HepG2 (cell line): Measurements from ENCODE around the gene TUBG2. TPM values are rescaled to one million over a fixed set of nuclear protein-coding genes. Genes with fewer than 3 reads are reported as not detected.
A peak's percentile ranks its signal among the peaks of the same experiment; 100 is the strongest.

Source experiments
- GABPB1 ChIP-seq: IDR thresholded peaks from 2 replicates; pipeline ENCODE4 v1.6.1; 2016; ENCODE audit warnings: mild to moderate bottlenecking, missing genetic modification reagents, moderate library complexity, missing compliant biosample characterization
- GZF1 ChIP-seq: sonication (generic); formaldehyde crosslinking; IDR thresholded peaks from 2 replicates; pipeline ENCODE4 v1.5.1; 2020; ENCODE audit warnings: mild to moderate bottlenecking, missing genetic modification reagents
- KAT2B ChIP-seq: fragments of 150-350 bp; IDR thresholded peaks from 2 replicates; pipeline ENCODE4 v1.6.1; 2014; ENCODE audit warnings: low read depth, low read length, borderline replicate concordance
- KMT2B ChIP-seq: IDR thresholded peaks from 2 replicates; pipeline ENCODE4 v1.6.1; 2016; ENCODE audit warnings: missing genetic modification reagents, missing compliant biosample characterization
- LBX2 ChIP-seq: sonication (generic); formaldehyde crosslinking; IDR thresholded peaks from 2 replicates; pipeline ENCODE4 v1.5.0; 2020; ENCODE audit warnings: missing genetic modification reagents, mild to moderate bottlenecking, borderline replicate concordance
- LRRFIP1 ChIP-seq: sonication (generic); formaldehyde crosslinking; conservative IDR thresholded peaks from 2 replicates; pipeline ENCODE4 v1.4.0; 2020; ENCODE audit warnings: missing genetic modification reagents
- SMAD1 ChIP-seq: sonication (generic); formaldehyde crosslinking; IDR thresholded peaks from 2 replicates; pipeline ENCODE4 v1.4.0; 2020; ENCODE audit warnings: missing genetic modification reagents, low read depth, mild to moderate bottlenecking, borderline replicate concordance
- TCF12 ChIP-seq, 2 experiments: fragments of 450-650 bp in 1 of 2; sonication (generic) in 1 of 2; formaldehyde crosslinking in 1 of 2; IDR thresholded peaks; 2 replicates each; pipeline versions ENCODE4 v1.6.1 to v1.8.0; 2017 to 2022; ENCODE audit warnings: antibody characterized with exemption in 1 of 2, mild to moderate bottlenecking in 1 of 2, missing genetic modification reagents in 1 of 2, moderate library complexity in 1 of 2
- ZNF30 ChIP-seq: sonication (generic); formaldehyde crosslinking; IDR thresholded peaks from 2 replicates; pipeline ENCODE4 v1.5.0; 2020; ENCODE audit warnings: mild to moderate bottlenecking, missing genetic modification reagents
- ZNF430 ChIP-seq: sonication (generic); formaldehyde crosslinking; IDR thresholded peaks from 2 replicates; pipeline ENCODE4 v1.9.0; 2021; ENCODE audit warnings: mild to moderate bottlenecking, missing genetic modification reagents
- ZNF720 ChIP-seq: sonication (generic); formaldehyde crosslinking; IDR thresholded peaks from 2 replicates; pipeline ENCODE4 v1.4.0; 2020; ENCODE audit warnings: missing genetic modification reagents
- ZNF768 ChIP-seq: sonication (generic); formaldehyde crosslinking; IDR thresholded peaks from 2 replicates; pipeline ENCODE4 v1.4.0; 2020; ENCODE audit warnings: missing genetic modification reagents
- polyA plus RNA-seq, 8 experiments: library from polyadenylated mRNA; depleted of rRNA in 3 of 8; stranded (reverse) in 7 of 8; unstranded in 1 of 8; fragments of >200 nt; fragmentation: Illumina TruSeq in 4 of 8; extraction: Trizol in 4 of 8; gene quantifications; 2 replicates each; pipeline versions ENCODE4 v1.2.1 to v1.2.3, GENCODE V29; 2011 to 2016; ENCODE audit warnings: low read depth in 4 of 8, missing spikeins in 1 of 8, mixed read lengths in 1 of 8; ENCODE audit not compliant: insufficient read depth in 1 of 8
- total RNA-seq, 5 experiments: library from RNA; depleted of rRNA; stranded (reverse); fragments of >200 nt; fragmentation: Illumina TruSeq; extraction: Trizol; gene quantifications; 2 replicates each; pipeline ENCODE4 v1.2.3, GENCODE V29; 2016; ENCODE audit warnings: low read depth in 1 of 5
- TF ChIP-seq, protein P1 (sequence below), 2 experiments: sonication (generic) in 1 of 2; formaldehyde crosslinking in 1 of 2; IDR thresholded peaks; 2 replicates each; pipeline versions ENCODE4 v1.6.1 to v1.9.0; 2014 to 2022; ENCODE audit warnings: antibody characterized with exemption in 1 of 2, borderline replicate concordance in 1 of 2, inconsistent platforms in 1 of 2, low read depth in 1 of 2, missing genetic modification reagents in 1 of 2
- TF ChIP-seq, protein P2 (sequence below), 2 experiments: sonication (generic) in 1 of 2; formaldehyde crosslinking in 1 of 2; IDR thresholded peaks; 2 replicates each; pipeline versions ENCODE4 v1.4.0 to v1.6.1; 2018 to 2020; ENCODE audit warnings: missing genetic modification reagents in 2 of 2, borderline replicate concordance in 1 of 2, low read depth in 1 of 2, mild to moderate bottlenecking in 1 of 2, missing biosample characterization in 1 of 2
- TF ChIP-seq, protein P3 (sequence below): sonication (generic); formaldehyde crosslinking; IDR thresholded peaks from 2 replicates; pipeline ENCODE4 v1.5.1; 2020; ENCODE audit warnings: missing genetic modification reagents, mild to moderate bottlenecking, borderline replicate concordance

The TUBG2 gene
- total and polyA plus RNA-seq, 2 of the 13 experiments (the other 11 are each of a cell fraction or from before 2014, with no cell fraction given) = 16.0 to 42.3 TPM

GRCh38 chr17:42682722-42683403 is 23.8 kb downstream of the TUBG2 start (continued):
- TF ChIP-seq, protein P1, sequence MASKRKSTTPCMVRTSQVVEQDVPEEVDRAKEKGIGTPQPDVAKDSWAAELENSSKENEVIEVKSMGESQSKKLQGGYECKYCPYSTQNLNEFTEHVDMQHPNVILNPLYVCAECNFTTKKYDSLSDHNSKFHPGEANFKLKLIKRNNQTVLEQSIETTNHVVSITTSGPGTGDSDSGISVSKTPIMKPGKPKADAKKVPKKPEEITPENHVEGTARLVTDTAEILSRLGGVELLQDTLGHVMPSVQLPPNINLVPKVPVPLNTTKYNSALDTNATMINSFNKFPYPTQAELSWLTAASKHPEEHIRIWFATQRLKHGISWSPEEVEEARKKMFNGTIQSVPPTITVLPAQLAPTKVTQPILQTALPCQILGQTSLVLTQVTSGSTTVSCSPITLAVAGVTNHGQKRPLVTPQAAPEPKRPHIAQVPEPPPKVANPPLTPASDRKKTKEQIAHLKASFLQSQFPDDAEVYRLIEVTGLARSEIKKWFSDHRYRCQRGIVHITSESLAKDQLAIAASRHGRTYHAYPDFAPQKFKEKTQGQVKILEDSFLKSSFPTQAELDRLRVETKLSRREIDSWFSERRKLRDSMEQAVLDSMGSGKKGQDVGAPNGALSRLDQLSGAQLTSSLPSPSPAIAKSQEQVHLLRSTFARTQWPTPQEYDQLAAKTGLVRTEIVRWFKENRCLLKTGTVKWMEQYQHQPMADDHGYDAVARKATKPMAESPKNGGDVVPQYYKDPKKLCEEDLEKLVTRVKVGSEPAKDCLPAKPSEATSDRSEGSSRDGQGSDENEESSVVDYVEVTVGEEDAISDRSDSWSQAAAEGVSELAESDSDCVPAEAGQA (IDR thresholded peaks at IDR 0.05; ENCODE audit: low read depth) = no peak
- TF ChIP-seq, protein P1 (CRISPR knock-in tag; IDR thresholded peaks at IDR 0.05; ENCODE audit: borderline replicate concordance) = no peak
- TF ChIP-seq GZF1 (CRISPR knock-in tag) = 0 out of 2 replicates have a peak, but pooled peaks have one; percentile 32
- TF ChIP-seq, protein P2, sequence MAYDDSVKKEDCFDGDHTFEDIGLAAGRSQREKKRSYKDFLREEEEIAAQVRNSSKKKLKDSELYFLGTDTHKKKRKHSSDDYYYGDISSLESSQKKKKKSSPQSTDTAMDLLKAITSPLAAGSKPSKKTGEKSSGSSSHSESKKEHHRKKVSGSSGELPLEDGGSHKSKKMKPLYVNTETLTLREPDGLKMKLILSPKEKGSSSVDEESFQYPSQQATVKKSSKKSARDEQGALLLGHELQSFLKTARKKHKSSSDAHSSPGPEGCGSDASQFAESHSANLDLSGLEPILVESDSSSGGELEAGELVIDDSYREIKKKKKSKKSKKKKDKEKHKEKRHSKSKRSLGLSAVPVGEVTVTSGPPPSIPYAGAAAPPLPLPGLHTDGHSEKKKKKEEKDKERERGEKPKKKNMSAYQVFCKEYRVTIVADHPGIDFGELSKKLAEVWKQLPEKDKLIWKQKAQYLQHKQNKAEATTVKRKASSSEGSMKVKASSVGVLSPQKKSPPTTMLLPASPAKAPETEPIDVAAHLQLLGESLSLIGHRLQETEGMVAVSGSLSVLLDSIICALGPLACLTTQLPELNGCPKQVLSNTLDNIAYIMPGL (CRISPR knock-in tag; IDR thresholded peaks at IDR 0.05; ENCODE audit: borderline replicate concordance in 1 of 2, low read depth in 1 of 2) = peak in 1 of 2 experiments; percentile 8; a peak in 1 of 4 replicates
- TF ChIP-seq ZNF30 = no peak
- TF ChIP-seq TCF12 (IDR thresholded peaks at IDR 0.05) = no peak
- 0 out of 2 replicates have a peak, but pooled peaks have one; percentile 62 for TF ChIP-seq TCF12 (CRISPR knock-in tag; IDR thresholded peaks at IDR 0.05)
- TF ChIP-seq, protein P3, sequence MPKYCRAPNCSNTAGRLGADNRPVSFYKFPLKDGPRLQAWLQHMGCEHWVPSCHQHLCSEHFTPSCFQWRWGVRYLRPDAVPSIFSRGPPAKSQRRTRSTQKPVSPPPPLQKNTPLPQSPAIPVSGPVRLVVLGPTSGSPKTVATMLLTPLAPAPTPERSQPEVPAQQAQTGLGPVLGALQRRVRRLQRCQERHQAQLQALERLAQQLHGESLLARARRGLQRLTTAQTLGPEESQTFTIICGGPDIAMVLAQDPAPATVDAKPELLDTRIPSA (CRISPR knock-in tag) = no peak
- peak; percentile 64; the same call in 1 of the 2 replicates for TF ChIP-seq GABPB1 (CRISPR knock-in tag)
- TF ChIP-seq ZNF720 (CRISPR knock-in tag) = no peak
- TF ChIP-seq LBX2 = 0 out of 2 replicates have a peak, but pooled peaks have one; percentile 39
- no peak for TF ChIP-seq KAT2B
- TF ChIP-seq ZNF430 (CRISPR knock-in tag) = no peak
- TF ChIP-seq ZNF768 (CRISPR knock-in tag) = peak; percentile 54; the same call in 1 of the 2 replicates
- TF ChIP-seq KMT2B (CRISPR knock-in tag) = no peak
- no peak for TF ChIP-seq SMAD1 (CRISPR knock-in tag)
- TF ChIP-seq LRRFIP1 (CRISPR knock-in tag) = no peak
